T-helper 9 cell (primary cell): ENCODE data around the gene ZNF692.
"Not testable (repeated sequence)": the region's sequence is repeated elsewhere in the genome, so short reads cannot be mapped to it uniquely, and the experiment has no call there.

Experiments
- DNase-seq: peaks from one replicate; pipeline ENCODE4 v3.0.0-alpha.2; 2020

The ZNF692 gene

GRCh38 chr1:248848602-248849001 lies 10.3 kb downstream of the ZNF692 start:
- DNase-seq: no peak

DNA sequence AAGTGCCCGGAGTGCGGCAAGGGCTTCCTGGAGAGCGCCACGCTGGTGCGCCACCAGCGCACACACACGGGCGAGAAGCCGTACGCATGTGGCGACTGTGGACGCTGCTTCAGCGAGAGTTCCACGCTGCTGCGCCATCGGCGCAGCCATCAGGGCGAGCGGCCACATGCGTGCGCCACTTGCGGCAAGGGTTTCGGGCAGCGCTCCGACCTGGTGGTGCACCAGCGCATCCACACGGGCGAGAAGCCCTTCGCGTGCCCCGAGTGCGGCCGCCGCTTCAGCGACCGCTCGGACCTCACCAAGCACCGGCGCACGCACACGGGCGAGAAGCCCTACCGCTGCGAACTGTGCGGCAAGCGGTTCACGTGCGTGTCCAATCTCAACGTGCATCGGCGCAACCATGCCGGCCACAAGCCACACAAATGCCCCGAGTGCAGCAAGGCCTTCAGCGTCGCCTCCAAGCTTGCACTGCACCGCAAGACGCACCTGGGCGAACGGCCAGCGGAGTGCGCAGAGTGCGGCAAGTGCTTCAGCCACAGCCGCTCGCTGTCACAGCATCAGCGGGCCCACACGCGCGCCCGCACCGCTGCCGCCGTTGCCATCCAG lies 10.8 kb downstream of the ZNF692 start:
- DNase-seq: no peak

GRCh38 chr1:248847181-248847955 lies 11.5 kb downstream of the ZNF692 start:
- no peak for DNase-seq

- DNase-seq: no peak
These were observed 14.4 kb downstream of the ZNF692 start for GRCh38 chr1:248844526-248844925.

DNA sequence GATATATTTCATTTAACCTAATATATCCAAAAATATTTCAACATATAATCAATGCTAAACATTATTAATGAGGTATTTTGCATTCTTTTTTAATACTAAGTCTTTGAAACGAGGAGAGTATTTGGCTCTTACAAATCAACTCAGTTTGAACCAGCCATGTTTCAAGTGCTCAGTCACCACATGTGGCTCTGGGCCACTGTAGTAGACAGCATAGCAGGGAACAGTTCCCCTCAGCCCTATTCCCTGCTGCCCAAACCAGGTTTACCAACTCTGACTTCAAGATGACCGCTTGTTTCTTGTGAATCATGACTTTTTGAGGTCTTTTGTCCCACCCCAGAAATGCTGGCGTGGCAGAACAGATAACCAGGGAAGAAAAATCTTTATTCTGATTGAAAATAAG lies 15.2 kb downstream of the ZNF692 start:
- DNase-seq: no peak

DNA sequence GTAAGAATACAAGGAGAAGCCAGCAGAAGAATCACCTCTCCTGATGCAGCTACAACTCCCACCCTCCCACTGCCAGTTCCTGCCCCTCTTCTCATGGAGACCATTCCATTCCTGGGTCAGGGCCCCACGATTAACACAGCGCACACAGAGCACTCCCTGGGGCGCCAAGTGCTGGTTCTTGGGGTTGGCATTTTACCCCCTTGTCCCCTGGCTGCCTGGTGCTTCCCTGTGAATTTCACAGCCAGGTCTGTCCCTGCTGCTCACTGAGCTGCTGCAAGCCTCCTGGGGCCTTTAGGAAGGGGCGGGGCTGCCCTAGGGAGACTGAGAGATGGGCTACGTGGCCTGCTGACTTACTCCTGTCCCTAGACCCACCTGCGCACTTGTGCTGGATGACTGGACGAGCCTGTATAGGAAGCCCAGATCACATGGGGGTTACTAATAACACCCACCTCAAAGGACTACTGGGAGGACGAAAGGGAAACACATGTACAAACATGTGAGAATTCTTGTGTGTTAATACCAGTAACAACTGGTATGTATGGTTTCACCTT lies 16.0 kb downstream of the ZNF692 start:
- DNase-seq: no peak

DNA sequence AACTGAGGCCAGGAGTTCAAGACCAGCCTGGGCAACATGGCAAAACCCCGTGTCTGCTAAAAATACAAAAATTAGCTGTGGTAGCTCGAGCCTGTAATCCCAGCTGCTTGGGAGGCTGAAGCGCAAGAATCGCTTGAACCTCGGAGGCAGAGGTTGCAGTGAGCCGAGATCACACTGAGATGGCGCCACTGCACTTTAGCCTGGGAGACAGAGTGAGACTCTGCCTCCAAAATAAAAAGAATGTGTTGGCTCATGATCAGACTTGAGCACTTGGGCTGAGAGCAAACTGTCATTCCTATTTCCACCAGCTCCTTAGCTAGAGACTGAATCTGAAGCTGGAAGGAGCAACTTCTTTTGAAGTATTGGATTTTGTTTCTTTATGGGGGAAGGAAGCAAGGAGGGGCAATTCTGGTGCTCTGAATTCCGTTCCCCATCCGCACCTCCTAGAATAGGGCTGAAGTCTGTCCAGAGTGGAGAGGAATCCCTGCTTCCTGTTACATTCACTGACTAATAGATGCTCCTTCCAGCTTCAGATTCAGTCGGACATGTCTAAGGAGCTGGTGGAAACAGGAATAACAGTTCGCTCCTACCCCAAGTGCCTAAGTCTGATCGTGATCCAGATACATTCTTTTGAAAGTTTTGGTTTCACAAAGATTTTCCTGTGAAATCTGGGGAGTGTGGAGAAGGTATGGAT lies 17.0 kb downstream of the ZNF692 start:
- no peak for DNase-seq

- DNase-seq: no peak
These were observed 17.9 kb downstream of the ZNF692 start for GRCh38 chr1:248840946-248841345.

- no peak for DNase-seq
These were observed 19.7 kb downstream of the ZNF692 start for GRCh38 chr1:248839168-248839555.

- DNase-seq: peak; percentile 85
These were observed 20.3 kb downstream of the ZNF692 start for GRCh38 chr1:248838357-248839167.

- peak; percentile 88 for DNase-seq
These were observed 21.0 kb downstream of the ZNF692 start, which contains the start of gene ZNF672 for GRCh38 chr1:248837781-248838356. TSS of gene ZNF672 (plus strand) at chr1:248838224. CDS start at chr1:248847275, 9,051 bp downstream.

GRCh38 chr1:248837045-248837780 lies 21.7 kb downstream of the ZNF692 start:
- DNase-seq: no peak

DNA sequence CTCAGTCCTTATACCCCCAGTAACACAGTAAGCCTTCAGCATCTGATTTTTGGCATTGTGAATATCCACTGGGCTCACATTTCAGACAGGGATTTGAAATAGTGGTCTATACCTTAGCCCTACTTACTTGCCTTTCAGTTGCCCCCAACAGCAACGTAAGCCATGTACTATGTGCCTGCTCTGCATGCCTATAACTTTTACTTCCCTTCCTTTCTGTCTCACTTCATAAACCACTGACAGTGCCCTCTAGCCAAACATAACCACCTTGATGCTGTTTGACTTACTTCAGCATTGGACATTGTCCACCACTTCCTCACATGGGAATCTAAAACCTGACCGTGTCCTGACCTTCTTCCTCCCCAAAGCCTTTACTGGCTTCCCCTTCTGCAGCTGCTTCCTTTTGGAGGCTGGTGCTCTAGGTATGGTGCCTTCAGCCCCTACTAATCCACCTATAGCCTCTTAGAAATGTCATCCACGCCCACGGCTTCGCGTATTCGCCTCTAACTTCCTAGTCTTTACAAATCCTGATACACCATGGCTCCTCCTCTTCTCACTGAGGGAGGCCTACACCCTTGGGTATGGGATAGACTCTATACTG lies 24.4 kb downstream of the ZNF692 start:
- DNase-seq: no peak

DNA sequence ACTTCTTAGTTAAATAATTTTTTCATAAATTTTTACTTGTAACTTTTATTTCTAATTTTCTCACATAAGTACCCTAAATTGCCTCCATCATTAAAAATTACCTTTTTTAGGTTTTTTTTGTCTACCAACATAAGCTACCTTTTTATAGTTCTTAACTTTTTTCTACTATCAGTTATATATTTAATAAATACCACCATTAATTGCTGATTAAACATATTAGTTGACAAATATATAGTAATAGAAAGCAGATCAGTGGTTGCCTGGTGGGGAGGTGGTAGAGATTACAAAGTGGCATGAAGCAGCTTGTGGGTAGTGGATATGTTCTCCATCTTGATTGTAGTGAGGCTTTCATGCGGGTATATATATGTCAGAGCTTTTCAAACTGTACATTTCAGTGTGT lies 27.0 kb downstream of the ZNF692 start:
- no peak for DNase-seq

- not testable (repeated sequence) for DNase-seq
These were observed 28.2 kb downstream of the ZNF692 start for GRCh38 chr1:248830718-248831017.

DNA sequence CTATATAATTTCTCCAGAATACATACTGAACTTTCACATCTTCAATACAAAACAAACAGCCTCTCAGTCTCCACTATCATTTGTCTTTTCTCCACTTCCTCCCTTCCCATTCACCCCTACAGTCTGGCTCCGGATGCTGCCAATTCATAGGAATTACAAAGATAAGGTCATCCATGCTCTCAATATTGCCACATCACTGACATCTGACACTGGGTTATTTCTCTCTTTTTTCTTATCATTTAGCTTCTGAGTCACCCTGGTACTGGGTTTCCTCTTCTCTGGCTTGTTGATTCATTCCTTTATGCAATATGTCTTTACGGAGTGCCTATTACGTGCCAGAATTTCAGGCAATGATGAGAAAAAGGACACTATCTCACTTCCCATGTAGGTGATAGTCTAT lies 30.0 kb downstream of the ZNF692 start:
- DNase-seq: no peak

DNA sequence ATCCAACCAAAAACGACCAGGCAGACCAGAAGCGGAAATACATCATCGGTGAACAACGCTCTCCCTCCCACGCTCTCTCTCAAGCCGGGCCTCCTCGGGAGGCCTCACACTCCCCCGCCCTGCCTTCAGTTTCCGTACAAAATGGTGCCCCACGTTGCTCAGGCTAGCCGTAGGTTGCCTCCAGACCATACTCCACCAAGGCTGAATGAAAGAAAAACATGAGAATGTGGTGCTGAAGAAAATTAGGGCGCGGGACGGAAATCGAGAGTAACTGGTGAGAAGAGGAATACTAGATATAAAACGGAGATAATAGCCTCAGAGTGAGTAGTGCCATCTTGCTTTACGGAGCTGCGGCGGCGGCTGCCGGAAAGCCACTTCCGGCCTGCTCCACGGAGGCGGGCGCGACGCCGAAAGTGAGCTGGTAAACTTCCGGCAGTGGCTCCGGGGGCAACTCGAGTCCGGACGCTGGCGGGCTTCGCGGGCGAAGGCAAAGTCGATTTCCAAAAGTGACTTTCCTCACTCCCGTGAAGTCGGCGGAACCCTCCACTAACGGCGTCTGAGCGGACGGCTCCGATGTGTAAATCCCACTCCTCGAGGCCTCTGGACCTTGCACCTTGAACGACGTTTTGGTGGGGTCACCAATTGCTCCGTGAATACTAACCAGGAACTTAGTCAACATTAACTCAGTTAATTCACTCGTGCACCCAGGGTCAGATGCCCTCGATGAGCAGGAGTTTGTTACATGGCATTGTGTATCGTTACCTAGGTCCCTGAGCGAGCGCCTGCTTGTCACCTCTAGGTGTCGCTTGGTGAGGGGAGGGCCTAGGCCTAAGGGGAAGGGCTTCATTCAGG lies 32.8 kb downstream of the ZNF692 start, which contains the start of gene SH3BP5L:
Gene SH3BP5L (minus strand): TSS at position 7 of the 852 bp plus-strand sequence. CDS start 980 bp downstream, outside the sequence.
- DNase-seq: peak; percentile 83

DNA sequence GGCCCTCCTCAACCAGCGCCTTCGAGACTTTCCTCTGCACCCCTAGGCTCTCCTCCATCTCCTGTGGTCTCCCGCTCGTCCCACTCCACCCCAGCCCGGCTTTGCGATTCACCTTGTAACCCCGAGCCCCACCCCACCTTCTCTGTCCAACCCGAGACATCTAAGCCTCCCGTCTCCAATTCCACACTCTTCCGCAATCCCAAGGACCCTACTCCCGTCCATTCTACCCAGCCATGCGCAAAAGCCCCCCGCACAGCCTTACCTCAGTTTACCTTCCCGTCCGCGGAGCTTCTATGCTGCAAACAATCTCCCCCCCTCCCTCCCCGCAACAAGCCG lies 33.3 kb downstream of the ZNF692 start:
- no peak for DNase-seq

- no peak for DNase-seq
These were observed 33.7 kb downstream of the ZNF692 start for GRCh38 chr1:248825136-248825535.

DNA sequence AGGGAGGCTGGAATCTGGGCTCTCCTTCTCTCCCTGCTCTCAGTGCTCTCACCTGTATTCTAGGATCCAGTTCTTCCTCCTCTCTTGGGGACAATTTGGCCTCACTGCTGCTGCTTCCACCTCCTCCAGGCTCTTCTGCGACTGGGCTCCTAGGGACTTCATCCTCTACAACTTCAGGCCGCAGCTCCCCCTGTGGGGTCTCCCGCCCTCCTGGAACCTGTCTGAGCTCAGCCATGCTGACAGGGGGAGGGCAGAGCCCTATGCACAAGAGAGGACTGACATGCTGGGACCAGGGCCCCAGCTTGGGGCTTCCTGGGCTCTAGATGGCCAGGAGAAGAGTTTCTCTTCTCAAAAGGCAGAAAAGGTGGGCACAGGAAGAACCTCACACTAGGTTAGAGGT lies 34.2 kb downstream of the ZNF692 start:
- DNase-seq: no peak
